ENCODE data around the gene VSTM2B. TPM values are rescaled to one million over a fixed set of nuclear protein-coding genes. Genes with fewer than 3 reads are reported as not detected.
A peak's percentile ranks its signal among the peaks of the same experiment; 100 is the strongest.

The VSTM2B gene
- total RNA-seq, 1 donor from 2014 or later = not detected

DNA sequence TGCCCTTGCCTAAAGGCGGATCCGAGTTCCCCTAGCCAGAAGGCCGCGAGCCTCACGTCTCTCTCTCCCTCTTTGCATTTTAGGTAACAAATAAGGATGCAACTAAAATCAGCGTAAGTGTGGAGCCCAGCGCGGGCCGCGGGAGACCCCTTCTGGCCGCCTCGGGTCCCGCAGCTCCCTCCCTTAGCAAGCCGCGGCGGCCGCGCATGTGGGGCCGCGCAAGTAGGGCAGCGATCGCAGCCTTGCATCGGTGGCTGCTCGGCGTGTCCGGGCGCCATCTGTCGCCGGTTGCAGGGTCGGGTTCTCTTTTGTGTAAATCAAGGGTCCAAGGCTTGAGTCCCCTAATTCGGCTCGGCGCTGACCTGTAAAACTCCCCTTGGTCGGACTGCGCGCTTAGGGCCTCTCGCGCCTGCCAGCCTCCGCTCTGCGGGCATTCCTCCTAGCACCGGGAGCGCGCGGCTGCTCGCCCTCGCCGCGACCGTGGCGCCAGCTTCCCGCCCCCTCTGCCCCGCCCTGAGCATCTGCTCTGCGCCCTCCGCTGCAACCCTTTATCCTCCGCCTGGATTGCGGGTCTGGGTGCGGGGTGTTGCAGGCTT is 2.7 kb downstream of the VSTM2B start:
- peaks cover 60% of the 10 kb centered on the region for H3K27me3 Mint-ChIP-seq (ENCODE audit: unreplicated experiment)
- peaks cover 24% of the 10 kb centered on the region for H3K4me1 Mint-ChIP-seq (ENCODE audit: unreplicated experiment)
- no peak for DNase-seq (ENCODE audit: extremely low spot score, unreplicated experiment)
- no peaks in the 10 kb centered on the region for H3K36me3 Mint-ChIP-seq (ENCODE audit: unreplicated experiment)
- peak overlapping the region; percentile 65 for H3K4me3 Mint-ChIP-seq (ENCODE audit: unreplicated experiment)
- H3K27ac Mint-ChIP-seq (ENCODE audit: unreplicated experiment) = no peak overlapping the region
- TF ChIP-seq, protein P1, sequence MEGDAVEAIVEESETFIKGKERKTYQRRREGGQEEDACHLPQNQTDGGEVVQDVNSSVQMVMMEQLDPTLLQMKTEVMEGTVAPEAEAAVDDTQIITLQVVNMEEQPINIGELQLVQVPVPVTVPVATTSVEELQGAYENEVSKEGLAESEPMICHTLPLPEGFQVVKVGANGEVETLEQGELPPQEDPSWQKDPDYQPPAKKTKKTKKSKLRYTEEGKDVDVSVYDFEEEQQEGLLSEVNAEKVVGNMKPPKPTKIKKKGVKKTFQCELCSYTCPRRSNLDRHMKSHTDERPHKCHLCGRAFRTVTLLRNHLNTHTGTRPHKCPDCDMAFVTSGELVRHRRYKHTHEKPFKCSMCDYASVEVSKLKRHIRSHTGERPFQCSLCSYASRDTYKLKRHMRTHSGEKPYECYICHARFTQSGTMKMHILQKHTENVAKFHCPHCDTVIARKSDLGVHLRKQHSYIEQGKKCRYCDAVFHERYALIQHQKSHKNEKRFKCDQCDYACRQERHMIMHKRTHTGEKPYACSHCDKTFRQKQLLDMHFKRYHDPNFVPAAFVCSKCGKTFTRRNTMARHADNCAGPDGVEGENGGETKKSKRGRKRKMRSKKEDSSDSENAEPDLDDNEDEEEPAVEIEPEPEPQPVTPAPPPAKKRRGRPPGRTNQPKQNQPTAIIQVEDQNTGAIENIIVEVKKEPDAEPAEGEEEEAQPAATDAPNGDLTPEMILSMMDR (IDR thresholded peaks at IDR 0.05) = peak; percentile 86
- H3K9me3 Mint-ChIP-seq (ENCODE audit: unreplicated experiment) = no peaks in the 10 kb centered on the region

DNA sequence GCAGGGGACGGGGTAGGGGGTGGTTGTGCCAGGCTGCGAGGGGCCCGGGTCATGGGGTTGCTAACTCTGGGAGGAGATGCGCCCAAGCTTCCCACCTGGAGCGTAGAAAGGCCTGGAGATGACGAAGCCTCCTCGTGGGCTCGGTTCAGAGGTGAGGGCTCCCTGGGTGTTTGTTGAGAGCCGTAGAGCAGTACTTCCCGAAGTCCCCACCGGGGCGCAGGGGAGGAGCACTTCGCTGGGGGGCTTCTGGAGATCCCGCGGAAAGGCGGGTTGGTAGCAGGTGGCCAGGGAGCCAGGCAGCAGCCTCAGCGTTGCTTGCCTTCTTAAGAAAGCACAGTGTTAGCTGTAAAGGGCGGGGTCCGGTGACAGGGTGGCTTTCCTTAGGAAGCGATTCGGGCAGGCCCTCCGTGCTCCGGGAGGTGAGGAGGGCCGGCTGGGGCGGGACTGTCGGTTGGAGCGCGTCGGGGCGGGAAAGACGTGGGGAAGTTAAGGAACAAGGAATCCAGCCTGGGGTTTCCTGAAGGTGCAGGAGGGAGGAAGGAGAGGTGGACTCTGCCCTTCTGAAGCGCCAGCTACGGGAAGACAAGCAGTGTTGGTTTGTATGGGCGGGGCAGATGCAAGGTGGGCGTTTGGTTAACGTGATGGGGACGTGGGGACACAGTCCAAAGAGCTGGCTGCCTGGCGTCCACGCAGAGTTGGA is 3.3 kb downstream of the VSTM2B start:
- TF ChIP-seq, protein P1 (IDR thresholded peaks at IDR 0.05) = no peak
- Mint-ChIP-seq H3K4me1 (ENCODE audit: unreplicated experiment) (peaks cover 24% of the 10 kb centered on the region), H3K36me3 (ENCODE audit: unreplicated experiment) (no peaks in the 10 kb centered on the region), H3K27me3 (ENCODE audit: unreplicated experiment) (peaks cover 53% of the 10 kb centered on the region), H3K27ac (ENCODE audit: unreplicated experiment) (no peak overlapping the region), H3K4me3 (ENCODE audit: unreplicated experiment) (peak overlapping the region; percentile 65), H3K9me3 (ENCODE audit: unreplicated experiment) (no peaks in the 10 kb centered on the region)
- DNase-seq (ENCODE audit: extremely low spot score, unreplicated experiment) = no peak

DNA sequence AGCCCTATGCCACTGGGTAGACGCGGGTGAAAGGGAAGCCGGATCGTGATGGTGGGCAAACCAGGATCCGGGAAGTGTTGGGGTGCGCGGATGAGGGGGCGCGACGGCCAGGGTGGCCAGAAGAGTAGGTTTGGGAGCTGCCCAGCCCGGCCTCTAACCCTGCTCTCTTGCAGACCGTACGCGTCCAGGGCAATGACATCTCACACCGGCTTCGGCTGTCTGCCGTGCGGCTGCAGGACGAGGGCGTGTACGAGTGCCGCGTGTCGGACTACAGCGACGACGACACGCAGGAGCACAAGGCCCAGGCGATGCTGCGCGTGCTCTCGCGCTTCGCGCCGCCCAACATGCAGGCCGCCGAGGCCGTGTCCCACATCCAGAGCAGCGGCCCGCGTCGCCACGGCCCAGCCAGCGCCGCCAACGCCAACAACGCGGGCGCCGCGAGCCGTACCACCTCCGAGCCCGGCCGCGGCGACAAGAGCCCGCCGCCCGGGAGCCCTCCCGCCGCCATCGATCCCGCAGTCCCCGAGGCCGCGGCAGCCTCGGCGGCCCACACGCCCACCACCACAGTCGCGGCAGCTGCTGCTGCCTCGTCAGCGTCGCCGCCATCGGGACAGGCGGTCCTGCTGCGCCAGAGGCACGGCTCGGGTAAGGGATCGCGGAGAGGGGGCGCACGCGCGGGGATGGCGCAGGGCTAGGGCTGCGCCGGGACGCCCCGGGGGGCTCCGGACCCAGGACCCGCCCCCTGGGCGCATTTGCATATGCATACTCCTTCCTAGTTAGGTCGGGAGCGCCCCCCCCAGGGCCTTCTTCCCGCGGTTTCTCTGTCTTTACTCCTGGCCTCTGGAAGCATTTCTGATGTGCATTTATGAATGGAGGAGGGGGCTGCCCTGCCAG is 4.1 kb downstream of the VSTM2B start:
- H3K4me1 Mint-ChIP-seq (ENCODE audit: unreplicated experiment) = peaks cover 24% of the 10 kb centered on the region
- H3K27ac Mint-ChIP-seq (ENCODE audit: unreplicated experiment) = no peak overlapping the region
- TF ChIP-seq, protein P1 (IDR thresholded peaks at IDR 0.05) = no peak
- no peaks in the 10 kb centered on the region for H3K9me3 Mint-ChIP-seq (ENCODE audit: unreplicated experiment)
- H3K27me3 Mint-ChIP-seq (ENCODE audit: unreplicated experiment) = peaks cover 45% of the 10 kb centered on the region
- no peaks in the 10 kb centered on the region for H3K36me3 Mint-ChIP-seq (ENCODE audit: unreplicated experiment)
- H3K4me3 Mint-ChIP-seq (ENCODE audit: unreplicated experiment) = no peak overlapping the region
- no peak for DNase-seq (ENCODE audit: extremely low spot score, unreplicated experiment)

DNA sequence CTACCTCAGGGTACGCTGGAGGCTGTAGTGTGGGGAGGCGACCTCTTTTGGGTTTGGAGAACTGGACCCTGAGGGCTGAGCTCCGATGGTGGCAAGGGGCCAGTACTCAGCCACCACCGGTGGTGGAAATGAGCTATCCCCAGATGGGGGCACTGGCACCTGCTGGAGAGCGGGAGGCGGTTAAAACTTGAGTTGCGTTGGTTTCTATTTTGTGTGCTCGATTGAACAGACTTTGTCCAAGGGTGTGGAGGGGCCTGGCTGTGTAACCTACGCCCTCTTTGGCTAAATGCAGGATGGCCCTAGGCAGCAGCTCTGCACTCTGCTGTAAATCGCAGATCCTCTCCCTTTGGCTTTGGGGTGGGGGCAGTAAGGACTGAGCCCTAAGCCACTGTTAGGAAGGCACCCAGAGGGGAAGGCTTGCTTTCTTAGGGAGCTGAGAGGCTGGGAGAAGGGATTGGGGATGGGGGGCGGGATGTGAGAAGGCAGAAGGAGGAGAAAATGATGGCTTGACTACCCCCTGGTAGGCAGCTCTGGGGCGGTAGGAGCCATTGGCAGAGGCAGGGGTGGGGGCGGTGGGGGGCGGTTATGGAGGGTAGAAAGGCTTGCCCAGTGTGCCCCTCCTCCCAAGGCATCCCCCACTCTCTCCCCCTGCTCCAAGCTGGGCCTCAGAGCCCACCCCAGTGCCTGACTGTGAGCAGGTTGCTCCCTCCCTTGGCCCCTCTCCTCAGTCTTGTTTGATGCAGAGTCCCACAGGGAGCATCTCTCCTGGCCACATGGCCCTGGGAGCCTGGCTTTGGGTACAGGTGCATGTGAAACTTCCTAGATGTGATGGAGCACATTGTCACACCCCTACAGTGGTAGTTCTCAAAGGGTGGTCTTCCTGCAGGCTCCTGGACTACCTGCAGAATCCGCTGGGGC is 5.0 kb downstream of the VSTM2B start:
- DNase-seq (ENCODE audit: extremely low spot score, unreplicated experiment) = no peak
- no peak overlapping the region for H3K27ac Mint-ChIP-seq (ENCODE audit: unreplicated experiment)
- H3K9me3 Mint-ChIP-seq (ENCODE audit: unreplicated experiment) = no peaks in the 10 kb centered on the region
- peaks cover 42% of the 10 kb centered on the region for H3K27me3 Mint-ChIP-seq (ENCODE audit: unreplicated experiment)
- TF ChIP-seq, protein P1 (IDR thresholded peaks at IDR 0.05) = no peak
- peaks cover 22% of the 10 kb centered on the region for H3K4me1 Mint-ChIP-seq (ENCODE audit: unreplicated experiment)
- H3K36me3 Mint-ChIP-seq (ENCODE audit: unreplicated experiment) = no peaks in the 10 kb centered on the region
- no peak overlapping the region for H3K4me3 Mint-ChIP-seq (ENCODE audit: unreplicated experiment)

All from osteocyte (in vitro differentiated cells).